PC-3 (cell line): Measurements from ENCODE around the gene TNFSF8. TPM values are rescaled to one million over a fixed set of nuclear protein-coding genes. Genes with fewer than 3 reads are reported as not detected.

Experiments used
- ATAC-seq: fragments of 200-7000 bp; cut with Tn5 transposase; 2 replicates; pipeline ENCODE4 v1.9.1; 2020; ENCODE audit warnings: mild to moderate bottlenecking, moderate library complexity
- BruUV-seq: library from RNA; stranded (reverse); fragments of 400-500 nt; replicated peaks from 2 replicates; lab custom pipeline; 2021; lab: Mats Ljungman, UMichigan
- CTCF ChIA-PET: fragments of 300-600 bp; sonication (Branson Sonifier 250); formaldehyde crosslinking; loops from one replicate; lab custom pipeline; 2022; ENCODE audit warnings: antibody characterized with exemption; lab: Charles Lee
- POLR2A ChIA-PET: fragments of 300-600 bp; sonication (Branson Sonifier 250); formaldehyde crosslinking; loops from one replicate; lab custom pipeline; 2022; ENCODE audit warnings: antibody characterized with exemption; ENCODE audit not compliant: unreplicated experiment; lab: Charles Lee
- DNase-seq: peaks from one replicate; pipeline ENCODE4 v3.0.0-alpha.2; 2015
- H2AFZ ChIP-seq: fragments of 300-600 bp; sonication (generic); 2 replicates; pipeline ENCODE4 v1.6.0; 2016; ENCODE audit warnings: antibody characterized with exemption, low read length
- H3F3A ChIP-seq: fragments of 300-600 bp; sonication (generic); one replicate; pipeline ENCODE4 v1.6.0; 2017; ENCODE audit warnings: antibody characterized with exemption, low read length, control low read depth, mild to moderate bottlenecking; ENCODE audit not compliant: unreplicated experiment
- H3K27ac ChIP-seq: fragments of 300-600 bp; sonication (generic); 2 replicates; pipeline ENCODE4 v1.5.1; 2016; ENCODE audit warnings: mild to moderate bottlenecking, low read length
- H3K27me3 ChIP-seq: fragments of 300-600 bp; sonication (generic); 2 replicates; pipeline ENCODE4 v1.6.1; 2016; ENCODE audit warnings: low read length, mixed read lengths
- H3K36me3 ChIP-seq: fragments of 300-600 bp; sonication (generic); 2 replicates; pipeline ENCODE4 v1.6.1; 2016; ENCODE audit warnings: low read depth, mixed run types, low read length, mixed read lengths
- H3K4me1 ChIP-seq: fragments of 300-600 bp; sonication (generic); 2 replicates; pipeline ENCODE4 v1.5.1; 2016; ENCODE audit warnings: low read length; ENCODE audit not compliant: insufficient read depth
- H3K4me2 ChIP-seq: fragments of 300-600 bp; sonication (generic); 2 replicates; pipeline ENCODE4 v1.6.0; 2016; ENCODE audit warnings: low read length
- H3K4me3 ChIP-seq: fragments of 300-600 bp; sonication (generic); 2 replicates; pipeline ENCODE4 v1.5.1; 2016; ENCODE audit warnings: mild to moderate bottlenecking, low read length, mixed read lengths
- H3K79me2 ChIP-seq: fragments of 300-600 bp; sonication (generic); 2 replicates; pipeline ENCODE4 v1.6.1; 2017; ENCODE audit warnings: low read length, mixed read lengths
- H3K9ac ChIP-seq: fragments of 300-600 bp; sonication (generic); 2 replicates; pipeline ENCODE4 v1.6.0; 2016; ENCODE audit warnings: mild to moderate bottlenecking, low read length
- H3K9me2 ChIP-seq: fragments of 300-600 bp; sonication (generic); replicated peaks from 2 replicates; pipeline ENCODE4 v1.6.1; 2016; ENCODE audit warnings: mixed run types, low read length, mixed read lengths
- H3K9me3 ChIP-seq: fragments of 300-600 bp; sonication (generic); 2 replicates; pipeline ENCODE4 v1.6.1; 2016; ENCODE audit warnings: low read length, mixed read lengths
- H4K20me1 ChIP-seq: fragments of 300-600 bp; sonication (generic); 2 replicates; pipeline ENCODE4 v1.6.1; 2016; ENCODE audit warnings: low read length, mixed read lengths
- EZH2 ChIP-seq: fragments of 300-600 bp; sonication (generic); IDR thresholded peaks from one replicate; pipeline ENCODE4 v1.6.1; 2017; ENCODE audit warnings: antibody characterized with exemption, mild to moderate bottlenecking, low read length; ENCODE audit not compliant: unreplicated experiment
- EZH2phosphoT487 ChIP-seq: fragments of 300-600 bp; sonication (generic); IDR thresholded peaks from 2 replicates; pipeline ENCODE4 v1.6.1; 2018; ENCODE audit warnings: mild to moderate bottlenecking, antibody characterized with exemption, low read length, borderline replicate concordance
- intact Hi-C: fragments of 100-400 bp; cut with micrococcal nuclease; formaldehyde crosslinking; loops from 2 replicates; pipeline ENCODE4 v1.9.0; 2023
- total RNA-seq: library from RNA; depleted of rRNA; stranded (reverse); fragments of >200 nt; gene quantifications from 2 replicates; pipeline ENCODE4 v1.2.3, GENCODE V29; 2014
- TF ChIP-seq, protein P1 (sequence below): fragments of 300-600 bp; sonication (generic); conservative IDR thresholded peaks from 2 replicates; pipeline ENCODE4 v1.5.1; 2017; ENCODE audit warnings: antibody characterized with exemption, low read depth, mild to moderate bottlenecking, low read length

TNFSF8 gene
- total RNA-seq, 1 experiment from 2014 or later, result not detected

DNA sequence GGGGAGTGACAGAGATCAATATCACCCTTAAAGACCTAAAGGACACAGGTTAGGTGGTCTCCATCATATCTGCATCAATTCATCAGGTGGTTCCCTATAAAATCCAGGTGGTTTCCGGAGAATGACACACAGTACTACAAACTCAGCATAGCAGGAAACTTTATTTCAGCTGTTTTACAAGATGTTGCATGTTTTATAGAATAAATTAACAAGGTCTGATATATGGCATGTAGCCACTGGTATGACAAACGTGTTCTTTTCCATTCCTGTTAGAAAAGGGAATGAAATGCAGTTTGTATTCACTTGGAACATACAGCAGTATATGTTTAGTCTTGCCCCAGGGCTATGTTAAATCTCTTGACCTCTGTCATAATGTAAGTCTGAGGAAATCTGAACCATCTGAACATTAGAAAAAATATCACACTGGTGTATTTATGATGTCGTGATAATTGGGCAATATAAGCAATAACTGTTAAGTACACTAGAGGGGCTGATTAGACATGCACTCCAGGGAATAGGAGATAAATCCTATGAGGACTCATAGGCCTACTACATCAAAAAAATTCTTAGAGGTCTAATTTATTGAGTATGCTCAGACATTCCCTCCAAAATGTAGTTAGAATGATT lies 42.2 kb upstream of the TNFSF8 start:
- no peaks in the 10 kb centered on the region for H4K20me1 ChIP-seq
- BruUV-seq, result no TSS peak
- H3K27ac ChIP-seq, result no peak overlapping the region
- no peaks in the 10 kb centered on the region for H3F3A ChIP-seq
- intact Hi-C loops, result no loop called here
- no peak overlapping the region for H3K9ac ChIP-seq
- CTCF ChIA-PET, result interaction anchor here (0.6 kb wide), 1 partner anchor 19 kb away, joined by 3 read pairs; no protein-coding TSS in a partner anchor
- no peak overlapping the region for H2AFZ ChIP-seq
- no peaks in the 10 kb centered on the region for H3K9me2 ChIP-seq
- peak; percentile 53 for ATAC-seq
- H3K4me2 ChIP-seq, result no peak overlapping the region
- peak; percentile 16 for DNase-seq
- H3K36me3 ChIP-seq, result no peaks in the 10 kb centered on the region
- H3K79me2 ChIP-seq, result no peaks in the 10 kb centered on the region
- POLR2A ChIA-PET, result no interaction called here
- H3K27me3 ChIP-seq, result no peaks in the 10 kb centered on the region
- H3K4me1 ChIP-seq, result peaks cover 12% of the 10 kb centered on the region
- H3K9me3 ChIP-seq, result no peaks in the 10 kb centered on the region
- no peak overlapping the region for H3K4me3 ChIP-seq
- no peak for TF ChIP-seq EZH2
- TF ChIP-seq, protein P1, sequence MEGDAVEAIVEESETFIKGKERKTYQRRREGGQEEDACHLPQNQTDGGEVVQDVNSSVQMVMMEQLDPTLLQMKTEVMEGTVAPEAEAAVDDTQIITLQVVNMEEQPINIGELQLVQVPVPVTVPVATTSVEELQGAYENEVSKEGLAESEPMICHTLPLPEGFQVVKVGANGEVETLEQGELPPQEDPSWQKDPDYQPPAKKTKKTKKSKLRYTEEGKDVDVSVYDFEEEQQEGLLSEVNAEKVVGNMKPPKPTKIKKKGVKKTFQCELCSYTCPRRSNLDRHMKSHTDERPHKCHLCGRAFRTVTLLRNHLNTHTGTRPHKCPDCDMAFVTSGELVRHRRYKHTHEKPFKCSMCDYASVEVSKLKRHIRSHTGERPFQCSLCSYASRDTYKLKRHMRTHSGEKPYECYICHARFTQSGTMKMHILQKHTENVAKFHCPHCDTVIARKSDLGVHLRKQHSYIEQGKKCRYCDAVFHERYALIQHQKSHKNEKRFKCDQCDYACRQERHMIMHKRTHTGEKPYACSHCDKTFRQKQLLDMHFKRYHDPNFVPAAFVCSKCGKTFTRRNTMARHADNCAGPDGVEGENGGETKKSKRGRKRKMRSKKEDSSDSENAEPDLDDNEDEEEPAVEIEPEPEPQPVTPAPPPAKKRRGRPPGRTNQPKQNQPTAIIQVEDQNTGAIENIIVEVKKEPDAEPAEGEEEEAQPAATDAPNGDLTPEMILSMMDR, result no peak
- no peak for TF ChIP-seq EZH2phosphoT487

DNA sequence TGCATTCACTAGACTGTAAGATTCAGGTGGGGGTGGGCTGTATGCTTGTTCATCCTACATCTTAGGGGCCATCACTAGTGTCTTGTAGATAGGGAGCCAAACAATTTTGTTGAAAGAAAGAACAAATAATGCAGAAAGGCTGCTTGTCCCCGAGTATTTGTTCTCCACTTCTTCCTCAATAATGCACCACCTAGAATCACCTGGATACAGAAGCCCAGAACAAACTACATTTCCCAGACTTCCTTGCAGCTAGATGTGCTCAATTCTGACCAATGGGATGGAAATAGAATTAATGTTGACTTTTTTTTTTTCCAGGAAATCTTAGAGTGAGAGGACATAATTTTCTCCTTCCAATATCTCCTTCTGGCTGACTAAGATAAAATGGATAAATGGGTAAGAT lies 38.9 kb upstream of the TNFSF8 start:
- TF ChIP-seq EZH2phosphoT487, result no peak
- no peak for TF ChIP-seq EZH2
- no peaks in the 10 kb centered on the region for H3K27me3 ChIP-seq
- no peak overlapping the region for H3K9ac ChIP-seq
- no peak overlapping the region for H3K4me2 ChIP-seq
- no peak overlapping the region for H3K27ac ChIP-seq
- CTCF ChIA-PET, result no interaction called here
- BruUV-seq, result no TSS peak
- H3K9me2 ChIP-seq, result no peaks in the 10 kb centered on the region
- no peaks in the 10 kb centered on the region for H4K20me1 ChIP-seq
- H3K4me1 ChIP-seq, result peaks cover 12% of the 10 kb centered on the region
- ATAC-seq (no peak), DNase-seq (no peak)
- H3K9me3 ChIP-seq, result no peaks in the 10 kb centered on the region
- POLR2A ChIA-PET, result no interaction called here
- H3K79me2 ChIP-seq, result no peaks in the 10 kb centered on the region
- H3K4me3 ChIP-seq, result no peak overlapping the region
- H3F3A ChIP-seq, result no peaks in the 10 kb centered on the region
- no peak overlapping the region for H2AFZ ChIP-seq
- intact Hi-C loops, result no loop called here
- H3K36me3 ChIP-seq, result no peaks in the 10 kb centered on the region

DNA sequence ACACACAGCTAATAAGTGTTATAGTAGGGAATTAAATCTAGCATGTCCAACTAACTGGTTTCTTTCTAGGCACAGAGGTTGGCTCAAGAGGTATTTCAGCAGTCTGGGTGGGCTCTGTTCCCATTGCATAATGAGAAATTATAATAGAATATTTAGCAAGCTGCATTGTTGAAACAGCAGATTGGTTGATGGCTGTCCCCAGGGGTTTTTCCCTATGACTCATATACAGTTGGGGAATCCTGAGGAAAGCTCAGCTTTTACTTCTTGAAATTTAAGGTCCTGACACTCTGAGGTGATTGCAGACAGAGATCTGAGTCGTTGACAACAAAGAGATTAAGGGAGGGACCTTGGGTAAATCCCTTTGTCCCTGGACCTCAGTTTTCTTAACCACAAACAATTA lies 38.3 kb upstream of the TNFSF8 start:
- no peaks in the 10 kb centered on the region for H3K9me2 ChIP-seq
- ChIA-PET POLR2A (no interaction called here), CTCF (no interaction called here)
- no peaks in the 10 kb centered on the region for H3K79me2 ChIP-seq
- no peak overlapping the region for H3K4me2 ChIP-seq
- no peak overlapping the region for H3K27ac ChIP-seq
- no TSS peak for BruUV-seq
- H3K9me3 ChIP-seq, result no peaks in the 10 kb centered on the region
- TF ChIP-seq, protein P1, result no peak
- no peak for TF ChIP-seq EZH2phosphoT487
- no peak for TF ChIP-seq EZH2
- DNase-seq (peak; percentile 45), ATAC-seq (peak; percentile 60)
- no peak overlapping the region for H3K4me3 ChIP-seq
- no peaks in the 10 kb centered on the region for H3F3A ChIP-seq
- peaks cover 12% of the 10 kb centered on the region for H3K4me1 ChIP-seq
- no peak overlapping the region for H2AFZ ChIP-seq
- intact Hi-C loops, result no loop called here
- H3K9ac ChIP-seq, result no peak overlapping the region
- no peaks in the 10 kb centered on the region for H3K36me3 ChIP-seq
- H3K27me3 ChIP-seq, result no peaks in the 10 kb centered on the region
- H4K20me1 ChIP-seq, result no peaks in the 10 kb centered on the region
